Gastroesophageal sphincter (tissue), 4 donors: Measurements from ENCODE around the gene ZFYVE28. TPM values are rescaled to one million over a fixed set of nuclear protein-coding genes. Genes with fewer than 3 reads are reported as not detected.

Experiments used
- ATAC-seq: fragments of 150-250 bp; one replicate; pipeline ENCODE4 v1.9.1; 2016; ENCODE audit warnings: mild to moderate bottlenecking, moderate library complexity
- H3K27ac ChIP-seq, 4 donors: fragments of 200-600 bp; sonication (generic) in 3 of 4; 1 replicate in 3 of 4; 2 replicates in 1 of 4; pipeline ENCODE4 v1.5.1; 2016 to 2019
- H3K27me3 ChIP-seq: fragments of 200-600 bp; sonication (generic); one replicate; pipeline ENCODE4 v1.5.1; 2019
- H3K36me3 ChIP-seq, 2 donors: fragments of 200-600 bp; sonication (generic); one replicate each; pipeline ENCODE4 v1.5.1; 2019; ENCODE audit warnings: control low read depth in 1 of 2
- H3K4me1 ChIP-seq, 3 donors: fragments of 200-600 bp; sonication (generic); 1 replicate in 2 of 3; 2 replicates in 1 of 3; pipeline ENCODE4 v1.5.1; 2016 to 2019; ENCODE audit warnings: control low read depth in 2 of 3
- H3K4me3 ChIP-seq, 2 donors: fragments of 200-600 bp; sonication (generic); one replicate each; pipeline ENCODE4 v1.5.1; 2019; ENCODE audit warnings: mild to moderate bottlenecking in 1 of 2, moderate library complexity in 1 of 2
- H3K9me3 ChIP-seq, 3 donors: fragments of 200-600 bp; sonication (generic); one replicate each; pipeline ENCODE4 v1.5.1; 2017 to 2019; ENCODE audit warnings: control low read depth in 2 of 3
- CTCF ChIP-seq, 4 experiments: fragments of 200-600 bp in 2 of 4; fragments of 450-650 bp in 2 of 4; sonication (generic) in 1 of 4; IDR thresholded peaks; one replicate each; pipeline ENCODE4 v1.5.1; 2017 to 2019; ENCODE audit warnings: antibody characterized with exemption in 4 of 4, mild to moderate bottlenecking in 2 of 4, moderate library complexity in 2 of 4
- EP300 ChIP-seq: sonication (generic); formaldehyde crosslinking; IDR thresholded peaks from one replicate; pipeline ENCODE4 v1.6.1; 2017; ENCODE audit warnings: antibody characterized with exemption, mild to moderate bottlenecking
- POLR2A ChIP-seq, 2 donors: fragments of 450-650 bp; IDR thresholded peaks; one replicate each; pipeline ENCODE4 v1.6.1; 2017; ENCODE audit warnings: antibody characterized with exemption in 2 of 2, mild to moderate bottlenecking in 2 of 2, moderate library complexity in 1 of 2
- POLR2AphosphoS5 ChIP-seq: sonication (generic); formaldehyde crosslinking; IDR thresholded peaks from one replicate; pipeline ENCODE4 v1.6.1; 2017; ENCODE audit warnings: antibody characterized with exemption
- WGBS, 2 donors: methylation state at CpG; one replicate each; pipeline ENCODE4 v1.1.5; 2018; ENCODE audit warnings: low coverage in 1 of 2; 5-methylcytosine and 5-hydroxymethylcytosine counted together
- small RNA-seq, 4 donors: library from RNA; depleted of rRNA; stranded (forward); fragments of <200 nt; gene quantifications; one replicate each; pipeline ENCODE3, GENCODE V24; 2016
- total RNA-seq, 4 donors: library from RNA; depleted of rRNA; stranded (reverse); fragments of >200 nt; gene quantifications; one replicate each; pipeline ENCODE4 v1.1.0, GENCODE V29; 2016

ZFYVE28 gene
- total RNA-seq, 4 donors from 2014 or later, result 4.4 to 12.0 (median 8.2) TPM

GRCh38 chr4:2220016-2220630 is 198.3 kb downstream of the ZFYVE28 start:
- WGBS, 2 donors, result 2 to 7% methylated on average over 6 to 7 of the region's 10 CpGs
- Histone ChIP-seq H3K4me3 (no peak overlapping the region), H3K27ac (no peak overlapping the region), H3K27me3 (no peaks in the 10 kb centered on the region), H3K4me1 (peaks cover 0 to 6% (median 0%) of the 10 kb centered on the region in 3 donors), H3K9me3 (no peaks in the 10 kb centered on the region), H3K36me3 (peaks cover 0 to 19% of the 10 kb centered on the region in 2 donors)
- ATAC-seq, result peak; percentile 63
- TF ChIP-seq EP300 (no peak), CTCF (IDR thresholded peaks at IDR 0.05) (peak; percentile 69 to 88 (median 78)), POLR2AphosphoS5 (no peak), POLR2A (IDR thresholded peaks at IDR 0.05) (no peak)

Small RNAs within 50 kb of the gene (small RNA-seq; reads per million reads assigned to genes)
- 0 reads per million in 4 donors for gene COX6B1P5

Other genes starting within 250 kb of the ZFYVE28 start
- 10 to 100 TPM in 3 of 4 donors, 1 to 10 TPM in 1; 10.0 to 16.3 (median 12.7) TPM for gene HAUS3, start 176.5 kb downstream of the ZFYVE28 start, total RNA-seq
- 1 to 10 TPM; 1.5 to 4.6 (median 2.6) TPM for gene POLN, start 176.5 kb downstream of the ZFYVE28 start, total RNA-seq
- gene MXD4, start 156.5 kb downstream of the ZFYVE28 start, total RNA-seq, result 10 to 100 TPM; 36.1 to 76.2 (median 55.6) TPM
- not detected for gene CFAP99, start 310 bp upstream of the ZFYVE28 start, total RNA-seq
- gene RNF4, start 50.5 kb upstream of the ZFYVE28 start, total RNA-seq, result 10 to 100 TPM; 30.2 to 64.3 (median 43.1) TPM
- 10 to 100 TPM; 24.5 to 35.6 (median 30.2) TPM for gene FAM193A, start 118.0 kb upstream of the ZFYVE28 start, total RNA-seq